Ectodermal cell (in vitro differentiated cells): Measurements from ENCODE around the gene SPATA31C1.

Experiments used
- H3K27ac ChIP-seq: 2 replicates; pipeline ENCODE4 v1.7.0; 2013; ENCODE audit warnings: mild to moderate bottlenecking, low read depth, low read length; ENCODE audit not compliant: insufficient read depth, poor library complexity, severe bottlenecking
- H3K27me3 ChIP-seq: 2 replicates; pipeline ENCODE4 v1.7.0; 2013; ENCODE audit warnings: mild to moderate bottlenecking, low read length; ENCODE audit not compliant: insufficient read depth, control insufficient read depth, poor library complexity, severe bottlenecking
- H3K36me3 ChIP-seq: one replicate; pipeline ENCODE4 v1.7.0; 2013; ENCODE audit warnings: low read length; ENCODE audit not compliant: control insufficient read depth, insufficient read depth
- H3K4me1 ChIP-seq: one replicate; pipeline ENCODE4 v1.7.0; 2013; ENCODE audit warnings: low read length; ENCODE audit not compliant: control insufficient read depth, insufficient read depth
- H3K4me3 ChIP-seq: 2 replicates; pipeline ENCODE4 v1.7.0; 2013; ENCODE audit warnings: low read depth, low read length, control low read depth; ENCODE audit not compliant: insufficient read depth
- H3K9me3 ChIP-seq: 2 replicates; pipeline ENCODE4 v1.7.0; 2013; ENCODE audit warnings: mild to moderate bottlenecking, low read length, moderate library complexity; ENCODE audit not compliant: control insufficient read depth
- WGBS, 2 experiments: methylation state at CpG; one replicate each; pipeline ENCODE4 v1.1.7; 2013; ENCODE audit warnings: missing lambda C conversion rate in 2 of 2; 5-methylcytosine and 5-hydroxymethylcytosine counted together

The SPATA31C1 gene

DNA sequence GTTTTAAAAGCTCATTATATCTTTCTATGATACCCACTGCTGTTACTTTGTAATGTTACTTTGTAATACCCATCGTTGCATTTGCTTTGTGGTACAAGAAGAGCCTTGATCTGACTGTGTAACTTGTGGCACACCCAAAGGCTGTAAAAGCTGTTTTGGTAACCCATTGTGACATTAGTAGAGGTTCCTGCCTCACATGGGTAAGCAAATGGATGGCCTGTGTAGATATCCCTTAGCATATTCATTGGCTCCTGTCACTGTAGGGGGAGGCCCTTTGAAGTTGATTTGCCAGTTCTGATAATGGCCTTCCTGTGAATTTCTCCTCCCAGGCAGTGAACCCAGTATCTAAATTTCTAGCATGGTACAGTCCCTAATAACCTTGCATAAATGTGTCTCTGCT, 40.8 kb downstream of the SPATA31C1 start:
- WGBS, 2 experiments: 97 to 100% methylated on average over 1 of the region's 1 CpG

DNA sequence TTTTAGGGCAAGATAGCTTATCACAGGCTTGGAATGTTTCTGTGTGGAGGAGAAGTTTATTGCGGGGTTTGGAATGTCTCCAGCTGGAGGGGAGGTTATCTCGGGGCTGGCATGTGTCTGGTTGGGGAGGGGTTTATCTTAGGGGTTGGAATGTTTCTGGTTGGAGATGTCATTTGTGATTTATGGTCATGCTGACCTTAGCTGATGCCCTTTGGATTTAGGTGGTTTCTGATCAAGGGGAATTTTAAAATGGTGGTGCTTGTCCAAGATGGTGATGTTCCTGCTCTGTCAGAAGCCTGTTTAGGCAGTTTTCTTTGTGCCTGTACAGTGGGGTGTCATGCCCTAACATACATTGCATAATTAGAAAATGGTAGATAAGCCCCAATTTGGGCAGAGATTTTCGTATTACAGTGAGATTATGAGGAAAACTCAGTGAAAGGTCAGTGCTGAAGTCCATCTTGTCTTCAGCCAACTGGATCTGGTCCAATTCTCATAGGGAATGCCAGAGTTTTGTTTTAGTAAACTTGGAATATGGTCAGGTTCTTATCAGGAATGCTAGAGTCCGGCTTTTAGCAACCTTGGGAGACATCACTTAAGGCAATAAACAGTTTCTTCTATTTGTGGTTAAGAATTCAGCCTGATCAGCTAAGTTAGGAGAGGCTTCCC, 42.3 kb downstream of the SPATA31C1 start:
- Histone ChIP-seq H3K27ac (no peak overlapping the region), H3K4me1 (no peaks in the 10 kb centered on the region), H3K27me3 (no peaks in the 10 kb centered on the region), H3K36me3 (no peaks in the 10 kb centered on the region), H3K9me3 (no peaks in the 10 kb centered on the region), H3K4me3 (no peak overlapping the region)
- WGBS, 2 experiments: 91 to 94% methylated on average over 4 of the region's 4 CpGs

More for the DNA sequence above, 40.8 kb downstream of the SPATA31C1 start:
- Histone ChIP-seq H3K27ac (no peak overlapping the region), H3K9me3 (no peaks in the 10 kb centered on the region), H3K4me3 (no peak overlapping the region), H3K36me3 (no peaks in the 10 kb centered on the region), H3K4me1 (no peaks in the 10 kb centered on the region), H3K27me3 (no peaks in the 10 kb centered on the region)

DNA sequence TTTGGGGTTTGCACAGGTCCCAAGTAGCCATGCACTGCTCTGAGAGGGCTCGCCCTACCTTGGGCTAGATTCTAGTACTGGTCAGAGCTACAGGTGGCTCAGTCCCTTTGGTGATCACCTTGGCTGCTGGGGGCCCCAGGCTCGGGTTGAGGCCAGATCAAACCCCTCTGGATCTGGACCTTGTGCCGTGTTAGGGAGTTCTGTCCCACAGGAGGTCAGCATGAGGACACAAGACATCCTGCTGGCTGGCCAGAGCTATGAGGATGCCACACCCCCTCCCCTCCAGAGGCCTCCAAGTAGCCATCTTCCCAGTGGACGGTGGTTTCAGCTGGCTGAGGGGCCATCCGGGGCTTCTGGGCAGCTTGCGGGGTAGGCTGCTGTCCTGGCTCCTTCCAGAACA, 46.0 kb downstream of the SPATA31C1 start:
- Histone ChIP-seq H3K4me1 (no peaks in the 10 kb centered on the region), H3K4me3 (no peak overlapping the region), H3K9me3 (no peaks in the 10 kb centered on the region), H3K27ac (no peak overlapping the region), H3K27me3 (no peaks in the 10 kb centered on the region), H3K36me3 (no peaks in the 10 kb centered on the region)
- 91 to 93% methylated on average over 6 of the region's 6 CpGs for WGBS, 2 experiments

DNA sequence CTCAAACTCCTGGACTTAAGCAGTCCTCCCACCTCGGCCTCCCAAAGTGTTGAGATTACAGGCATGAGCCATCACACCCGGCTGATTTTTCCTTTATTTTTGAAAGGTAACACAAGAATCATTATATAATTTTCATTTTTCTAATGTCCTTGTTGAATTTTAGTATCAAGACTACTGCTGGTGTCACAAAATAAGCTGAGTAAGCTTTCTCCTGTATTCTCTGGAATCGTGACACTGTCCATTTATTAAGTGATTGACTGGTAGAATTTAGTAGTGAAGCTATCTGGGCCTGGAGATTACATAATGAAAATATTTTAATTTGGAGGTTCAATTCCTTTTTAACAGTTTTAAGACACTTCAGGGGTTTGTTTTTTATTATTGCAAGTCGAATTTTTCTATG, 47.1 kb downstream of the SPATA31C1 start:
- 62 to 92% methylated on average over 2 to 4 of the region's 4 CpGs for WGBS, 2 experiments

DNA sequence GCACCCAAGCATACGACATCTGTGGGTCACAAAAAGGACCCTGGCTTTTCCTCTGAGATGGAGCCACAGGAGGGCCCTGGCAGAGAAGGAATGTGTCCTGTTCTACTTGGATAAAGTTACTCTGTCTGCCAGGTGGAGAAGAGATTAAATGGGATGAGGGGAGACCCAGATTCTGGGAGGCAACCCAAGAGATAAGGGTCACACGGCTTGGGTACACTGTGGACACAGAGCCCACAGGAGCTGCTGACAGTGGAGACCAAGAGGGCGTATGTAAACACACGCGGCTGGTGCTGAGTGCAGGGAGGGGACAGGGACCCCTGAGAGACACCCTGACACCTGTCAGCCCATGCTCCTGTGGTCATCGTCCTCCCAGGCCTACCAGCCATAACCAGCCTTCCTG, 50.4 kb downstream of the SPATA31C1 start:
- no peaks in the 10 kb centered on the region for H3K4me1 ChIP-seq
- no peaks in the 10 kb centered on the region for H3K36me3 ChIP-seq
- H3K4me3 ChIP-seq: no peak overlapping the region
- H3K27ac ChIP-seq: no peak overlapping the region
- no peaks in the 10 kb centered on the region for H3K9me3 ChIP-seq
- H3K27me3 ChIP-seq: no peaks in the 10 kb centered on the region
- WGBS, 2 experiments: 91 to 92% methylated on average over 6 of the region's 6 CpGs

More for the DNA sequence above, 47.1 kb downstream of the SPATA31C1 start:
- no peaks in the 10 kb centered on the region for H3K27me3 ChIP-seq
- no peaks in the 10 kb centered on the region for H3K36me3 ChIP-seq
- H3K9me3 ChIP-seq: no peaks in the 10 kb centered on the region
- H3K27ac ChIP-seq: no peak overlapping the region
- no peaks in the 10 kb centered on the region for H3K4me1 ChIP-seq
- no peak overlapping the region for H3K4me3 ChIP-seq

DNA sequence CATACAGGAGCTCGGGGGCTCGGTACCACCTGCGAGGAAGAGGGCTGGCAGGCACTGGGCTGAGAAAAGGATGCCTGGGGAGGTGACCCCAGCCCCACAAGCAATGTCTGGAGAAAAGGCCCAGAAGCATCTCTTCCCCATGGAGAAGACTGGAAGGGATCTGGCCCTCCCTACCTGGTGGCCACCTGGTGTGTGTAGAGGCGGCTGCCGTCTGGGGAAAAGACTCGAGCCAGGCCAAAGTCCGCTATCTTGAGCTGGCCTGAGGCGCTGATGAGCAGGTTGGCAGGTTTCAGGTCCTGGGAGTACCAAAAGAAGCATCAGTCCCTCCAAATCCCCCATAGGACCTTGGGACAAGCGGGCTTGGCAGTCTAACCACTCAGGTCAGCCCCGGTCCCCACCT, 52.8 kb downstream of the SPATA31C1 start:
- 96 to 97% methylated on average over 10 of the region's 10 CpGs for WGBS, 2 experiments
- Histone ChIP-seq H3K9me3 (no peaks in the 10 kb centered on the region), H3K36me3 (no peaks in the 10 kb centered on the region), H3K4me1 (no peaks in the 10 kb centered on the region), H3K27ac (no peak overlapping the region), H3K27me3 (no peaks in the 10 kb centered on the region), H3K4me3 (no peak overlapping the region)

DNA sequence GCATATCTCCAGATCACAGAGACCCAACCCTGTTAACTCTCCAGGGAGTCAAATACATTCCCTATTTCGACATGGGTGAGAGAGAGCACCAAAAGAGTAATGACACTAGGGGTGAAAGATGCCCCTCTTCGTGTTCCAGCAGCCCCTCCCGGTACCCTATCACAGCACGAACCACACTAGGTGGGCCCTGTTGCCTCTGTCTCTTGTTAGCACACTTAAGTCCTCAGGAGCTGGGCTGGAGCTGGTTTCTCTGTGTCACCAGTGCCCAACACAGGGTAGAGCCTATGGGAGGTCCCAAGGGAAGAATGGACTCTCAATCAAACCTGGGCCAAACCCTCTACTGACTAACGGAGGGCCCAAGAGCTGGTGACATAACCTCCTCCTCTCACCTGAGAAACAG, 55.4 kb downstream of the SPATA31C1 start:
- 86 to 89% methylated on average over 5 of the region's 5 CpGs for WGBS, 2 experiments
- Histone ChIP-seq H3K27me3 (no peaks in the 10 kb centered on the region), H3K4me3 (no peak overlapping the region), H3K9me3 (no peaks in the 10 kb centered on the region), H3K27ac (no peak overlapping the region), H3K36me3 (no peaks in the 10 kb centered on the region), H3K4me1 (no peaks in the 10 kb centered on the region)
